Endothelial cell of umbilical vein (primary cell): Measurements from ENCODE around the gene PXMP2.

Experiments used
- FOS ChIP-seq: IDR thresholded peaks from 2 replicates; pipeline ENCODE4 v1.6.1; 2011; ENCODE audit warnings: mild to moderate bottlenecking, low read length, moderate library complexity, borderline replicate concordance; ENCODE audit not compliant: insufficient read depth
- POLR2AphosphoS5 ChIP-seq: IDR thresholded peaks from 2 replicates; pipeline ENCODE4 v1.6.1; 2012; ENCODE audit warnings: low read depth, mild to moderate bottlenecking, control low read depth, low read length, moderate library complexity; ENCODE audit not compliant: insufficient read depth

DNA sequence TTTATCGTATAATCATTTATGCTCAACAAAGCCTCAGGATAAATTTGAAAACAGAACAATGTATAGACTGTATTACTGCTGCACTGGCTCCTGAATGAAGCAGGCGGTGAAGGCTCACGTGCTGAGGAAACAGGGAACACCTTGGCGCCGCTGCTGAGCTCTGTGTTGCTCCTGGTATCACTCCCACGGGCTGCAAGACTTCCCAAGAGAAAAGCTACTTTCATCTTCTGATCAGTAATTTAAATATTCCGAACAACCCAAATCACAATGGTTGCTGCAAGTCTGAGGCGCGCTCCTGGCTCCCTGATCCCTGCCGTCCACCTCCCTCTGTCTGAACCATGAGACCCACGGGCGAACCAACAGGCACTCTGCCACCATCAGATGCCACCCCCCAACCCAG, 39.0 kb downstream of the PXMP2 start:
- TF ChIP-seq POLR2AphosphoS5 = no peak
- TF ChIP-seq FOS = no peak
